K562 (cell line): Measurements from ENCODE around the gene SLC22A4. TPM values are rescaled to one million over a fixed set of nuclear protein-coding genes. Genes with fewer than 3 reads are reported as not detected.
A peak's percentile ranks its signal among the peaks of the same experiment; 100 is the strongest.

ENCODE experiments used
- ASH1L ChIP-seq: fragments of 450-650 bp; IDR thresholded peaks from 2 replicates; pipeline ENCODE4 v1.6.1; 2018; ENCODE audit warnings: borderline replicate concordance, mild to moderate bottlenecking, low read depth; ENCODE audit not compliant: partially characterized antibody
- ATF2 ChIP-seq: sonication (generic); formaldehyde crosslinking; IDR thresholded peaks from 2 replicates; pipeline ENCODE4 v1.8.1; 2022; ENCODE audit warnings: missing genetic modification reagents
- CEBPG ChIP-seq, 3 experiments: fragments of 200-800 bp in 1 of 3; sonication (Bioruptor generic) in 1 of 3; sonication (generic) in 1 of 3; formaldehyde crosslinking in 1 of 3; IDR thresholded peaks in 2 of 3; conservative IDR thresholded peaks in 1 of 3; 2 replicates each; pipeline versions ENCODE4 v1.6.1 to v1.8.0; 2016 to 2022; ENCODE audit warnings: missing compliant biosample characterization in 2 of 3, missing genetic modification characterization in 2 of 3, mild to moderate bottlenecking in 1 of 3, missing genetic modification reagents in 1 of 3
- NFRKB ChIP-seq: fragments of 450-650 bp; IDR thresholded peaks from 2 replicates; pipeline ENCODE4 v1.6.1; 2016; ENCODE audit warnings: low read depth
- RAD21 ChIP-seq, 2 experiments: fragments of 250-450 bp in 1 of 2; fragments of 450-650 bp in 1 of 2; sonication (Bioruptor Pico) in 1 of 2; formaldehyde crosslinking in 1 of 2; IDR thresholded peaks in 1 of 2; conservative IDR thresholded peaks in 1 of 2; 2 replicates each; pipeline versions ENCODE4 v1.4.0 to v1.8.0; 2020 to 2022; ENCODE audit warnings: mild to moderate bottlenecking in 2 of 2, moderate library complexity in 1 of 2
- polyA plus RNA-seq, 8 experiments: library from polyadenylated mRNA; depleted of rRNA in 4 of 8; stranded (reverse) in 5 of 8; unstranded in 3 of 8; fragments of >200 nt; fragmentation: Nextera tagmentation in 2 of 8; fragmentation: Illumina TruSeq in 1 of 8; extraction: Ambion mirVana in 2 of 8; extraction: Trizol in 1 of 8; gene quantifications; 2 replicates each; pipeline versions ENCODE4 v1.2.1 to v1.2.3, GENCODE V29; 2011 to 2014; ENCODE audit warnings: inconsistent platforms in 1 of 8, missing spikeins in 1 of 8
- total RNA-seq, 7 experiments: library from RNA; depleted of rRNA in 6 of 7; stranded (reverse); fragments of >200 nt in 6 of 7; fragmentation: Illumina TruSeq in 2 of 7; extraction: Trizol in 2 of 7; gene quantifications; 2 replicates each; pipeline versions ENCODE4 v1.2.1 to v1.2.3, GENCODE V29; 2011 to 2021; ENCODE audit warnings: low replicate concordance in 1 of 7

Gene SLC22A4
- total and polyA plus RNA-seq, 9 of the 15 experiments (the other 6 are each of a cell fraction or from before 2014, with no cell fraction given), result 2.7 to 9.5 (median 6.2) TPM

GRCh38 chr5:132293066-132293991 is 865 bp upstream of the SLC22A4 start (continued):
- TF ChIP-seq RAD21 (CRISPR knock-in tag; conservative IDR thresholded peaks at IDR 0.05 in 1 of 2, IDR thresholded peaks at IDR 0.05 in 1 of 2), result peak; percentile 9 to 30; a peak in 1 of 4 replicates
- TF ChIP-seq NFRKB, result peak; percentile 80; the same call in 1 of the 2 replicates
- TF ChIP-seq CEBPG (CRISPR knock-in tag; IDR thresholded peaks at IDR 0.05), result no peak; the same call in 1 of the 2 replicates
- peak in 1 of 2 experiments; percentile 56; a peak in 2 of 4 replicates for TF ChIP-seq CEBPG (tag; conservative IDR thresholded peaks at IDR 0.05 in 1 of 2, IDR thresholded peaks at IDR 0.05 in 1 of 2)
- 0 out of 2 replicates have a peak, but pooled peaks have one; percentile 25 for TF ChIP-seq ATF2 (CRISPR knock-in tag)
- TF ChIP-seq ASH1L, result no peak
